ENCODE measurements around the gene PAF1. TPM values are rescaled to one million over a fixed set of nuclear protein-coding genes. Genes with fewer than 3 reads are reported as not detected.

PAF1 gene
- total RNA-seq, 1 experiment from 2014 or later, result 47.0 TPM

GRCh38 chr19:39336483-39336882 lies 54.4 kb downstream of the PAF1 start:
- ChIA-PET CTCF (interaction anchor here (0.7 to 0.8 kb wide), 3 partner anchors 9 to 218 kb away, joined by 3 read pairs; no protein-coding TSS in a partner anchor), POLR2A (interaction anchor here (0.7 kb wide), 1 partner anchor 948 kb away, joined by 3 read pairs; no protein-coding TSS in a partner anchor)
- no TSS peak for BruUV-seq (replicated peaks)

More at GRCh38 chr19:39336483-39336882, 54.4 kb downstream of the PAF1 start:
- Mint-ChIP-seq H3K36me3 (ENCODE audit: insufficient read depth, unreplicated experiment) (no peaks in the 10 kb centered on the region), H3K4me3 (ENCODE audit: unreplicated experiment) (no peak overlapping the region), H3K27ac (ENCODE audit: low read depth, unreplicated experiment) (no peak overlapping the region), H3K9me3 (ENCODE audit: unreplicated experiment) (no peaks in the 10 kb centered on the region), H3K27me3 (ENCODE audit: insufficient read depth, unreplicated experiment) (no peaks in the 10 kb centered on the region), H3K4me1 (ENCODE audit: insufficient read depth, unreplicated experiment) (peaks cover 15% of the 10 kb centered on the region)
- intact Hi-C loops (cut with micrococcal nuclease), result no loop called here
- TF ChIP-seq, protein P1, sequence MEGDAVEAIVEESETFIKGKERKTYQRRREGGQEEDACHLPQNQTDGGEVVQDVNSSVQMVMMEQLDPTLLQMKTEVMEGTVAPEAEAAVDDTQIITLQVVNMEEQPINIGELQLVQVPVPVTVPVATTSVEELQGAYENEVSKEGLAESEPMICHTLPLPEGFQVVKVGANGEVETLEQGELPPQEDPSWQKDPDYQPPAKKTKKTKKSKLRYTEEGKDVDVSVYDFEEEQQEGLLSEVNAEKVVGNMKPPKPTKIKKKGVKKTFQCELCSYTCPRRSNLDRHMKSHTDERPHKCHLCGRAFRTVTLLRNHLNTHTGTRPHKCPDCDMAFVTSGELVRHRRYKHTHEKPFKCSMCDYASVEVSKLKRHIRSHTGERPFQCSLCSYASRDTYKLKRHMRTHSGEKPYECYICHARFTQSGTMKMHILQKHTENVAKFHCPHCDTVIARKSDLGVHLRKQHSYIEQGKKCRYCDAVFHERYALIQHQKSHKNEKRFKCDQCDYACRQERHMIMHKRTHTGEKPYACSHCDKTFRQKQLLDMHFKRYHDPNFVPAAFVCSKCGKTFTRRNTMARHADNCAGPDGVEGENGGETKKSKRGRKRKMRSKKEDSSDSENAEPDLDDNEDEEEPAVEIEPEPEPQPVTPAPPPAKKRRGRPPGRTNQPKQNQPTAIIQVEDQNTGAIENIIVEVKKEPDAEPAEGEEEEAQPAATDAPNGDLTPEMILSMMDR (IDR thresholded peaks at IDR 0.05; ENCODE audit: unreplicated experiment), result no peak
- DNase-seq (ENCODE audit: unreplicated experiment), result no peak

Small RNA genes within 50 kb of the gene (microRNA-seq; reads per million reads assigned to microRNA genes)
- not detected for gene MIR4530

Other genes starting within 250 kb of the PAF1 start
- gene NCCRP1, start 194.1 kb downstream of the PAF1 start, total RNA-seq (2022), result not detected in 2 replicates
- not detected in 2 replicates for gene SYCN, start 186.8 kb downstream of the PAF1 start, total RNA-seq (2022)
- gene IFNL3, start 146.1 kb downstream of the PAF1 start, total RNA-seq (2022), result not detected in 2 replicates
- not detected in 2 replicates for gene IFNL4, start 142.2 kb downstream of the PAF1 start, total RNA-seq (2022)
- gene IFNL2, start 122.7 kb downstream of the PAF1 start, total RNA-seq (2022), result not detected in 2 replicates
- gene IFNL1, start 94.7 kb downstream of the PAF1 start, total RNA-seq (2022), result not detected in 2 replicates
- 0.16 TPM in 1 of 2 replicates, not detected in the other for gene LRFN1, start 70.2 kb downstream of the PAF1 start, total RNA-seq (2022)
- gene GMFG, start 55.1 kb downstream of the PAF1 start, total RNA-seq (2022), result not detected in 2 replicates
- gene SAMD4B, start 48.7 kb downstream of the PAF1 start, total RNA-seq (2022), result 65.4 and 94.2 TPM in 2 replicates
- 24.3 and 31.7 TPM in 2 replicates for gene MED29, start 272 bp upstream of the PAF1 start, total RNA-seq (2022)
- gene ZFP36, start 15.7 kb upstream of the PAF1 start, total RNA-seq (2022), result 83.7 and 98.4 TPM in 2 replicates
- 19.2 and 19.6 TPM in 2 replicates for gene PLEKHG2, start 21.6 kb upstream of the PAF1 start, total RNA-seq (2022)
- gene RPS16, start 44.8 kb upstream of the PAF1 start, total RNA-seq (2022), result 2,837 and 2,909 TPM in 2 replicates
- 122 and 165 TPM in 2 replicates for gene SUPT5H, start 54.5 kb upstream of the PAF1 start, total RNA-seq (2022)
- 71.2 and 94.2 TPM in 2 replicates for gene TIMM50, start 89.7 kb upstream of the PAF1 start, total RNA-seq (2022)
- gene DLL3, start 107.8 kb upstream of the PAF1 start, total RNA-seq (2022), result 0.56 and 0.68 TPM in 2 replicates
- not detected in 2 replicates for gene SELENOV, start 124.0 kb upstream of the PAF1 start, total RNA-seq (2022)
- 2.0 and 3.3 TPM in 2 replicates for gene EID2B, start 141.7 kb upstream of the PAF1 start, total RNA-seq (2022)
- 8.5 and 10.4 TPM in 2 replicates for gene EID2, start 149.1 kb upstream of the PAF1 start, total RNA-seq (2022)
- gene LGALS13, start 211.4 kb upstream of the PAF1 start, total RNA-seq (2022), result not detected in 2 replicates

Data from MCF 10A (cell line).